H1 (cell line): Measurements from ENCODE around the gene CASP5. TPM values are rescaled to one million over a fixed set of nuclear protein-coding genes. Genes with fewer than 3 reads are reported as not detected.

ENCODE experiments used
- CTCF ChIA-PET: fragments of 300-600 bp; sonication (Branson Sonifier 250); formaldehyde crosslinking; loops from one replicate; lab custom pipeline; 2021; ENCODE audit not compliant: partially characterized antibody; lab: Charles Lee
- POLR2A ChIA-PET: fragments of 300-600 bp; sonication (Branson Sonifier 250); formaldehyde crosslinking; loops from one replicate; lab custom pipeline; 2021; ENCODE audit warnings: inconsistent platforms; ENCODE audit not compliant: partially characterized antibody; lab: Charles Lee
- DNase-seq, 2 experiments: peaks; one replicate each; pipeline versions ENCODE4 v3.0.0 to v3.0.0-alpha.2; 2010 to 2022; ENCODE audit warnings: low spot score in 2 of 2, low read depth in 1 of 2, mixed read lengths in 1 of 2
- FAIRE-seq: peaks from 2 replicates; lab custom pipeline; 2011; peaks lifted over from hg19 to GRCh38; lab: Jason Lieb, UNC
- H2AFZ ChIP-seq: 2 replicates; pipeline ENCODE4 v1.8.1; 2012; ENCODE audit warnings: low read length, inconsistent platforms
- H2AK5ac ChIP-seq: 2 replicates; pipeline ENCODE4 v1.6.1; 2013; ENCODE audit warnings: low read depth, low read length
- H2BK120ac ChIP-seq: replicated peaks from 2 replicates; pipeline ENCODE3; 2013; ENCODE audit warnings: low read depth, low read length, inconsistent platforms
- H2BK12ac ChIP-seq: 2 replicates; pipeline ENCODE4 v1.6.1; 2013; ENCODE audit warnings: low read depth, low read length
- H2BK15ac ChIP-seq: 2 replicates; pipeline ENCODE4 v1.6.1; 2013; ENCODE audit warnings: low read length
- H2BK20ac ChIP-seq: 2 replicates; pipeline ENCODE4 v1.6.1; 2013; ENCODE audit warnings: low read length
- H2BK5ac ChIP-seq: 2 replicates; pipeline ENCODE4 v1.6.1; 2013; ENCODE audit warnings: low read depth, low read length
- H3K14ac ChIP-seq: 2 replicates; pipeline ENCODE4 v1.6.1; 2013; ENCODE audit warnings: inconsistent platforms; ENCODE audit not compliant: insufficient read length
- H3K18ac ChIP-seq: 2 replicates; pipeline ENCODE4 v1.6.1; 2013; ENCODE audit warnings: low read length; ENCODE audit errors: extremely low read depth
- H3K23ac ChIP-seq: 2 replicates; pipeline ENCODE4 v1.6.1; 2013; ENCODE audit warnings: inconsistent platforms; ENCODE audit not compliant: insufficient read length
- H3K23me2 ChIP-seq: 2 replicates; pipeline ENCODE4 v1.6.1; 2013; ENCODE audit warnings: low read depth, low read length
- H3K27ac ChIP-seq: 2 replicates; pipeline ENCODE4 v1.6.1; 2011; ENCODE audit warnings: low read depth, low read length, inconsistent platforms
- H3K27me3 ChIP-seq, 4 experiments: replicated peaks in 1 of 4; 1 replicate in 1 of 4; 2 replicates in 3 of 4; pipeline versions ENCODE4 v1.6.1 to v1.8.1; 2011 to 2013; ENCODE audit warnings: low read length in 3 of 4, mild to moderate bottlenecking in 3 of 4, inconsistent platforms in 2 of 4, mixed read lengths in 2 of 4, moderate library complexity in 1 of 4; ENCODE audit not compliant: control insufficient read depth in 3 of 4, insufficient read depth in 3 of 4; ENCODE audit errors: extremely low read depth in 1 of 4
- H3K36me3 ChIP-seq, 4 experiments: 2 replicates each; pipeline versions ENCODE4 v1.6.1 to v1.8.1; 2011 to 2013; ENCODE audit warnings: mild to moderate bottlenecking in 4 of 4, low read length in 3 of 4, moderate library complexity in 2 of 4, control low read depth in 1 of 4, inconsistent platforms in 1 of 4; ENCODE audit not compliant: insufficient read depth in 4 of 4, control insufficient read depth in 2 of 4
- H3K4ac ChIP-seq: replicated peaks from 2 replicates; pipeline ENCODE3; 2013; ENCODE audit warnings: low read length, low read depth, mixed read lengths, inconsistent platforms; ENCODE audit not compliant: insufficient read length
- H3K4me1 ChIP-seq, 4 experiments: replicated peaks in 1 of 4; 1 replicate in 1 of 4; 2 replicates in 3 of 4; pipeline versions ENCODE4 v1.6.1 to v1.8.1; 2011 to 2013; ENCODE audit warnings: low read length in 3 of 4, inconsistent platforms in 2 of 4, mixed read lengths in 1 of 4; ENCODE audit not compliant: insufficient read depth in 4 of 4, control insufficient read depth in 3 of 4
- H3K4me2 ChIP-seq, 2 experiments: 2 replicates each; pipeline versions ENCODE4 v1.6.1 to v1.8.1; 2011 to 2013; ENCODE audit warnings: low read depth in 2 of 2, low read length in 2 of 2, control low read depth in 1 of 2, inconsistent platforms in 1 of 2, mild to moderate bottlenecking in 1 of 2; ENCODE audit not compliant: insufficient read depth in 1 of 2
- H3K4me3 ChIP-seq, 4 experiments: fragments of 200-600, 300-600 bp in 1 of 4; sonication (generic), shearing (Covaris generic), sonication (Bioruptor Twin) in 1 of 4; 2 replicates each; pipeline versions ENCODE4 v1.5.1 to v1.8.1; 2011 to 2016; ENCODE audit warnings: low read length in 4 of 4, low read depth in 3 of 4, control low read depth in 2 of 4, inconsistent platforms in 2 of 4, mild to moderate bottlenecking in 2 of 4, mixed read lengths in 1 of 4, moderate library complexity in 1 of 4; ENCODE audit not compliant: insufficient read depth in 2 of 4; ENCODE audit errors: extremely low read depth in 1 of 4
- H3K56ac ChIP-seq: replicated peaks from 2 replicates; pipeline ENCODE3; 2013; ENCODE audit warnings: low read depth, mild to moderate bottlenecking, mixed read lengths, low read length, inconsistent platforms; ENCODE audit not compliant: insufficient read length
- H3K79me1 ChIP-seq: 2 replicates; pipeline ENCODE4 v1.6.1; 2013; ENCODE audit warnings: low read depth, low read length, control low read depth
- H3K79me2 ChIP-seq, 2 experiments: 2 replicates each; pipeline versions ENCODE4 v1.6.1 to v1.8.1; 2012 to 2013; ENCODE audit warnings: low read length in 2 of 2, mild to moderate bottlenecking in 2 of 2, inconsistent platforms in 1 of 2; ENCODE audit not compliant: insufficient read depth in 2 of 2, control insufficient read depth in 1 of 2
- H3K9ac ChIP-seq, 4 experiments: replicated peaks in 1 of 4; 1 replicate in 1 of 4; 2 replicates in 3 of 4; pipeline versions ENCODE4 v1.6.1 to v1.8.1; 2011 to 2013; ENCODE audit warnings: low read depth in 3 of 4, low read length in 3 of 4, control low read depth in 2 of 4, mild to moderate bottlenecking in 2 of 4, moderate library complexity in 2 of 4, inconsistent platforms in 1 of 4; ENCODE audit errors: extremely low read depth in 1 of 4
- H3K9me3 ChIP-seq, 2 experiments: 2 replicates each; pipeline versions ENCODE4 v1.6.1 to v1.8.1; 2012 to 2013; ENCODE audit warnings: mild to moderate bottlenecking in 2 of 2, moderate library complexity in 2 of 2, control low read depth in 1 of 2, inconsistent platforms in 1 of 2, low read depth in 1 of 2, low read length in 1 of 2, mixed read lengths in 1 of 2; ENCODE audit not compliant: insufficient read depth in 2 of 2
- H4K20me1 ChIP-seq, 2 experiments: replicated peaks in 1 of 2; 2 replicates each; pipeline versions ENCODE3 to v1.8.1; 2011 to 2013; ENCODE audit warnings: inconsistent platforms in 2 of 2, low read length in 2 of 2, mild to moderate bottlenecking in 1 of 2; ENCODE audit not compliant: insufficient read depth in 2 of 2, control insufficient read depth in 1 of 2
- H4K5ac ChIP-seq: 2 replicates; pipeline ENCODE4 v1.6.1; 2013; ENCODE audit warnings: low read length, low read depth, mixed read lengths, inconsistent platforms; ENCODE audit not compliant: insufficient read length
- H4K8ac ChIP-seq: 2 replicates; pipeline ENCODE4 v1.8.0; 2013; ENCODE audit warnings: mild to moderate bottlenecking, moderate library complexity, low read length, inconsistent platforms; ENCODE audit not compliant: insufficient read depth; ENCODE audit errors: extremely low read depth
- H4K91ac ChIP-seq: replicated peaks from 2 replicates; pipeline ENCODE3; 2013; ENCODE audit warnings: low read length, mixed read lengths, inconsistent platforms; ENCODE audit not compliant: insufficient read length
- CREB1 ChIP-seq: IDR thresholded peaks from 2 replicates; pipeline ENCODE4 v1.6.1; 2012; ENCODE audit warnings: inconsistent platforms
- GTF2F1 ChIP-seq: IDR thresholded peaks from 2 replicates; pipeline ENCODE4 v1.6.1; 2012; ENCODE audit warnings: low read depth, low read length, improper control_type of control experiment, borderline replicate concordance
- RBBP5 ChIP-seq: IDR thresholded peaks from 2 replicates; pipeline ENCODE4 v1.7.1; 2012; ENCODE audit warnings: low read depth, mild to moderate bottlenecking, inconsistent platforms, low read length, moderate library complexity, borderline replicate concordance
- SRF ChIP-seq: IDR thresholded peaks from 2 replicates; pipeline ENCODE4 v1.6.1; 2011; ENCODE audit warnings: mild to moderate bottlenecking, low read depth, low read length, moderate library complexity
- TBP ChIP-seq: IDR thresholded peaks from 2 replicates; pipeline ENCODE4 v1.6.1; 2011; ENCODE audit warnings: low read depth, low read length, improper control_type of control experiment
- WGBS, 2 experiments: shearing (Covaris generic) in 1 of 2; methylation state at CpG; one replicate each; pipeline versions ENCODE4 v1.1.6 to v1.1.7; 2013 to 2015; ENCODE audit warnings: low lambda C conversion rate in 2 of 2, mixed read lengths in 2 of 2, inconsistent platforms in 1 of 2, low coverage in 1 of 2, missing lambda C conversion rate in 1 of 2; ENCODE audit not compliant: insufficient replicate concordance in 2 of 2, insufficient coverage in 1 of 2, insufficient read length in 1 of 2; ENCODE audit errors: extremely low coverage in 1 of 2, missing lambda C conversion rate in 1 of 2; 5-methylcytosine and 5-hydroxymethylcytosine counted together
- polyA plus RNA-seq, 7 experiments: library from polyadenylated mRNA; depleted of rRNA in 3 of 7; stranded (reverse) in 5 of 7; unstranded in 2 of 7; fragments of >200 nt in 5 of 7; fragments of 200-250 nt in 2 of 7; gene quantifications; 1 replicate in 5 of 7; 2 replicates in 1 of 7; 4 replicates in 1 of 7; pipeline versions ENCODE4 v1.2.1 to v1.2.3, GENCODE V29; 2011 to 2013; ENCODE audit warnings: missing spikeins in 2 of 7, mixed read lengths in 2 of 7
- total RNA-seq: library from RNA; stranded (reverse); fragmentation: NEBNext Ultra II Directional; extraction: Animal tissue kit (Norgen Biotek cat#: 25700); gene quantifications from 2 replicates; pipeline ENCODE4 v1.2.1, GENCODE V29; 2021

The CASP5 gene
- total and polyA plus RNA-seq, 2 of the 8 experiments (the other 6 are each of a cell fraction or from before 2014, with no cell fraction given), result not detected

DNA sequence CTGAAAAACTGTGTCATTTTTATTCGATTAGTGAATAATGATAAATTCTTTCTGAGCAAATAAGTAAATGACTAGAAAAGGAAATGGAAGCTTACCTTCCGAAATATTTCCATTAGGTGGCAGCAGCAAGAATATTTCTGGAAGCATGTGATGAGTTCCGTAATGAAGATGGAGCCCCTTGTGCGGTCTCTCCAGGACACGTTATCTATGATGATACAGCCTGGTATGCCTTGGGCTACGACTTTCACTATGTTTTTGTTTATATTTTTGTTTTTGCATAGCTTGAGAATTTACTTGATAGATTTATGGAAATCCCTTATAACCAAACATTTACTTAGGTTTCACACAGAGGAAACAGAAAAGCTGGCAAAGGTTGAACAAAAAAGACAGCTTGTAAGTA, 25.7 kb downstream of the CASP5 start:
- CTCF ChIA-PET, result interaction anchor here (0.9 to 2.1 kb wide), 7 partner anchors 9 to 52 kb away, joined by 3 to 7 read pairs (median 4); no protein-coding TSS in a partner anchor
- no peak overlapping the region for H2BK12ac ChIP-seq
- whole genome bisulfite sequencing, 2 experiments, result 92% methylated on average over 6 of the region's 6 CpGs; no CpG with 5 or more reads in 1 of the 2 experiments
- no peaks in the 10 kb centered on the region for H3K9me3 ChIP-seq
- H3K27ac ChIP-seq, result no peak overlapping the region
- no peak overlapping the region for H3K4me2 ChIP-seq
- no peak for DNase-seq
- 0 out of 2 replicates have a peak, but pooled peaks cover 2% of the 10 kb centered on the region for H3K23me2 ChIP-seq
- H3K27me3 ChIP-seq, result no peaks in the 10 kb centered on the region
- no peaks in the 10 kb centered on the region for H4K20me1 ChIP-seq
- H3K4me1 ChIP-seq, result no peaks in the 10 kb centered on the region
- no peak overlapping the region for H2BK5ac ChIP-seq
- H3K23ac ChIP-seq, result no peak overlapping the region
- H2BK20ac ChIP-seq, result no peak overlapping the region
- no peaks in the 10 kb centered on the region for H3K79me2 ChIP-seq
- H3K14ac ChIP-seq, result no peak overlapping the region
- H3K4ac ChIP-seq, result no peak overlapping the region
- FAIRE-seq, result no peak
- H4K91ac ChIP-seq, result no peak overlapping the region
- no peak overlapping the region for H2BK15ac ChIP-seq
- H2AFZ ChIP-seq, result no peak overlapping the region
- no peak overlapping the region for H2BK120ac ChIP-seq
- H3K9ac ChIP-seq, result no peak overlapping the region
- no peak overlapping the region for H3K4me3 ChIP-seq
- H3K79me1 ChIP-seq, result no peaks in the 10 kb centered on the region
- H3K18ac ChIP-seq, result no peak overlapping the region
- H4K8ac ChIP-seq, result no peak overlapping the region
- POLR2A ChIA-PET, result no interaction called here
- H2AK5ac ChIP-seq, result no peak overlapping the region
- H4K5ac ChIP-seq, result no peak overlapping the region
- no peak overlapping the region for H3K56ac ChIP-seq
- no peaks in the 10 kb centered on the region for H3K36me3 ChIP-seq
- TF ChIP-seq GTF2F1, result no peak
- no peak for TF ChIP-seq RBBP5
- TF ChIP-seq SRF, result no peak
- no peak for TF ChIP-seq CREB1
- TF ChIP-seq TBP, result no peak
